ENCODE results near the gene RAPGEF1. TPM values are rescaled to one million over a fixed set of nuclear protein-coding genes. Genes with fewer than 3 reads are reported as not detected.

Gene RAPGEF1
- polyA plus RNA-seq, 2 of the 4 experiments (the other 2 are of a cell fraction), result 21.6 to 27.7 TPM

DNA sequence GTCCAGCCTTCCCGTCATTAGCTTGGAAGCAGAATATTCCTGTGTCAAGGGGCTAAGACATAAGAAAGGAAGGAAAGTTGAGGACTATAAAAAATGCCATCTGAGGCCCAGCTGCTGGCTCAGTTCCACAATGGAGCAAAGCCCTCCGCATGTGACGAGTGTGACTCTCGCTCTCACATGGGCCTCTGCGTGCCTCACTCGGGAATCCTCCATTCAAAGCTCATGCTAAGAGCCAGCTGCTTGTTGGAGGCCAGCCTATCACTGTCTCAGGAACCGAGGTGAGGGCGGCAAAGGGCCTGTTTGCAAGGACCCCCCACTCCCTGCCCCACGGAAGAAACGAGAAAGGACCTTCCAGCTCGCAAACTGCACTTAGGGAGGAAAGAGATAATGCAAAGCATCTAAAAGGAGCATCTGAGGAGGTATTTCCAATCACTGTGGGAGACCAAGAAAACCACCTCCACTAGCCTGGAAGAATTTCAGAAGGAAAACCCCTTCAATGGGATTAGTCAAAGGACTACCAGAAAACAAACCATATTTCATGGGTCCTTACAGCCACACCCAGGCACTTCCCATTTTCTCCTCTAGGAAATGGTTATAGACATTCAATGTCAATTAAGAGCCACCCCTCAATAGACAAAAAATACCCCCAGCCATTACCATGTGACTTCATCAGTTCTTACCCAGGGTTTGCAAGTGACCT is 99.3 kb downstream of the RAPGEF1 start:
- TF ChIP-seq, protein P1, sequence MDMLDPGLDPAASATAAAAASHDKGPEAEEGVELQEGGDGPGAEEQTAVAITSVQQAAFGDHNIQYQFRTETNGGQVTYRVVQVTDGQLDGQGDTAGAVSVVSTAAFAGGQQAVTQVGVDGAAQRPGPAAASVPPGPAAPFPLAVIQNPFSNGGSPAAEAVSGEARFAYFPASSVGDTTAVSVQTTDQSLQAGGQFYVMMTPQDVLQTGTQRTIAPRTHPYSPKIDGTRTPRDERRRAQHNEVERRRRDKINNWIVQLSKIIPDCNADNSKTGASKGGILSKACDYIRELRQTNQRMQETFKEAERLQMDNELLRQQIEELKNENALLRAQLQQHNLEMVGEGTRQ (IDR thresholded peaks at IDR 0.05), result no peak
- TF ChIP-seq EP300 (IDR thresholded peaks at IDR 0.05) (no peak), EHF (CRISPR knock-in tag; IDR thresholded peaks at IDR 0.05) (no peak), MAFK (IDR thresholded peaks at IDR 0.05; ENCODE audit: partially characterized antibody) (no peak), JUN (IDR thresholded peaks at IDR 0.05) (no peak), HEYL (CRISPR knock-in tag; IDR thresholded peaks at IDR 0.05) (no peak), JUNB (IDR thresholded peaks at IDR 0.05) (no peak), CHD2 (IDR thresholded peaks at IDR 0.05; ENCODE audit: low read length, partially characterized antibody) (no peak), TP53 (CRISPR knock-in tag; IDR thresholded peaks at IDR 0.05) (no peak), PHF8 (IDR thresholded peaks at IDR 0.05; ENCODE audit: borderline replicate concordance, low read depth) (no peak), HDAC2 (IDR thresholded peaks at IDR 0.05) (no peak), SMC3 (IDR thresholded peaks at IDR 0.05) (no peak), HOXB13 (CRISPR knock-in tag; IDR thresholded peaks at IDR 0.05; ENCODE audit: low read depth) (no peak), NPAS2 (CRISPR knock-in tag; IDR thresholded peaks at IDR 0.05; ENCODE audit: borderline replicate concordance) (no peak), KDM5A (IDR thresholded peaks at IDR 0.05) (no peak), HOXB5 (CRISPR knock-in tag; IDR thresholded peaks at IDR 0.05) (no peak)
- TF ChIP-seq, protein P2, sequence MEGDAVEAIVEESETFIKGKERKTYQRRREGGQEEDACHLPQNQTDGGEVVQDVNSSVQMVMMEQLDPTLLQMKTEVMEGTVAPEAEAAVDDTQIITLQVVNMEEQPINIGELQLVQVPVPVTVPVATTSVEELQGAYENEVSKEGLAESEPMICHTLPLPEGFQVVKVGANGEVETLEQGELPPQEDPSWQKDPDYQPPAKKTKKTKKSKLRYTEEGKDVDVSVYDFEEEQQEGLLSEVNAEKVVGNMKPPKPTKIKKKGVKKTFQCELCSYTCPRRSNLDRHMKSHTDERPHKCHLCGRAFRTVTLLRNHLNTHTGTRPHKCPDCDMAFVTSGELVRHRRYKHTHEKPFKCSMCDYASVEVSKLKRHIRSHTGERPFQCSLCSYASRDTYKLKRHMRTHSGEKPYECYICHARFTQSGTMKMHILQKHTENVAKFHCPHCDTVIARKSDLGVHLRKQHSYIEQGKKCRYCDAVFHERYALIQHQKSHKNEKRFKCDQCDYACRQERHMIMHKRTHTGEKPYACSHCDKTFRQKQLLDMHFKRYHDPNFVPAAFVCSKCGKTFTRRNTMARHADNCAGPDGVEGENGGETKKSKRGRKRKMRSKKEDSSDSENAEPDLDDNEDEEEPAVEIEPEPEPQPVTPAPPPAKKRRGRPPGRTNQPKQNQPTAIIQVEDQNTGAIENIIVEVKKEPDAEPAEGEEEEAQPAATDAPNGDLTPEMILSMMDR (IDR thresholded peaks at IDR 0.05), result no peak
- TF ChIP-seq, protein P3, sequence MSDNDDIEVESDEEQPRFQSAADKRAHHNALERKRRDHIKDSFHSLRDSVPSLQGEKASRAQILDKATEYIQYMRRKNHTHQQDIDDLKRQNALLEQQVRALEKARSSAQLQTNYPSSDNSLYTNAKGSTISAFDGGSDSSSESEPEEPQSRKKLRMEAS (IDR thresholded peaks at IDR 0.05), result no peak
- TF ChIP-seq, protein P4, sequence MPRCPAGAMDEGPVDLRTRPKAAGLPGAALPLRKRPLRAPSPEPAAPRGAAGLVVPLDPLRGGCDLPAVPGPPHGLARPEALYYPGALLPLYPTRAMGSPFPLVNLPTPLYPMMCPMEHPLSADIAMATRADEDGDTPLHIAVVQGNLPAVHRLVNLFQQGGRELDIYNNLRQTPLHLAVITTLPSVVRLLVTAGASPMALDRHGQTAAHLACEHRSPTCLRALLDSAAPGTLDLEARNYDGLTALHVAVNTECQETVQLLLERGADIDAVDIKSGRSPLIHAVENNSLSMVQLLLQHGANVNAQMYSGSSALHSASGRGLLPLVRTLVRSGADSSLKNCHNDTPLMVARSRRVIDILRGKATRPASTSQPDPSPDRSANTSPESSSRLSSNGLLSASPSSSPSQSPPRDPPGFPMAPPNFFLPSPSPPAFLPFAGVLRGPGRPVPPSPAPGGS (IDR thresholded peaks at IDR 0.05), result no peak
- TF ChIP-seq, protein P5, sequence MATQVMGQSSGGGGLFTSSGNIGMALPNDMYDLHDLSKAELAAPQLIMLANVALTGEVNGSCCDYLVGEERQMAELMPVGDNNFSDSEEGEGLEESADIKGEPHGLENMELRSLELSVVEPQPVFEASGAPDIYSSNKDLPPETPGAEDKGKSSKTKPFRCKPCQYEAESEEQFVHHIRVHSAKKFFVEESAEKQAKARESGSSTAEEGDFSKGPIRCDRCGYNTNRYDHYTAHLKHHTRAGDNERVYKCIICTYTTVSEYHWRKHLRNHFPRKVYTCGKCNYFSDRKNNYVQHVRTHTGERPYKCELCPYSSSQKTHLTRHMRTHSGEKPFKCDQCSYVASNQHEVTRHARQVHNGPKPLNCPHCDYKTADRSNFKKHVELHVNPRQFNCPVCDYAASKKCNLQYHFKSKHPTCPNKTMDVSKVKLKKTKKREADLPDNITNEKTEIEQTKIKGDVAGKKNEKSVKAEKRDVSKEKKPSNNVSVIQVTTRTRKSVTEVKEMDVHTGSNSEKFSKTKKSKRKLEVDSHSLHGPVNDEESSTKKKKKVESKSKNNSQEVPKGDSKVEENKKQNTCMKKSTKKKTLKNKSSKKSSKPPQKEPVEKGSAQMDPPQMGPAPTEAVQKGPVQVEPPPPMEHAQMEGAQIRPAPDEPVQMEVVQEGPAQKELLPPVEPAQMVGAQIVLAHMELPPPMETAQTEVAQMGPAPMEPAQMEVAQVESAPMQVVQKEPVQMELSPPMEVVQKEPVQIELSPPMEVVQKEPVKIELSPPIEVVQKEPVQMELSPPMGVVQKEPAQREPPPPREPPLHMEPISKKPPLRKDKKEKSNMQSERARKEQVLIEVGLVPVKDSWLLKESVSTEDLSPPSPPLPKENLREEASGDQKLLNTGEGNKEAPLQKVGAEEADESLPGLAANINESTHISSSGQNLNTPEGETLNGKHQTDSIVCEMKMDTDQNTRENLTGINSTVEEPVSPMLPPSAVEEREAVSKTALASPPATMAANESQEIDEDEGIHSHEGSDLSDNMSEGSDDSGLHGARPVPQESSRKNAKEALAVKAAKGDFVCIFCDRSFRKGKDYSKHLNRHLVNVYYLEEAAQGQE (IDR thresholded peaks at IDR 0.05), result no peak
- Histone ChIP-seq H3K4me2 (no peak overlapping the region), H3K4me1 (peaks cover 11% of the 10 kb centered on the region), H3K27ac (no peak overlapping the region), H3K9me3 (no peaks in the 10 kb centered on the region), H3K4me3 (no peak overlapping the region)
- CTCF ChIA-PET, result interaction anchor here (0.9 to 9.5 kb wide), 6 partner anchors 8 to 100 kb away, joined by 3 to 68 read pairs (median 4); partner anchors contain the start of gene RAPGEF1
- POLR2A ChIA-PET, result no interaction called here
- WGBS (ENCODE audit: missing lambda C conversion rate), result 94% methylated on average over 11 of the region's 11 CpGs
- no peak for FAIRE-seq
- no peak for ATAC-seq
- no peak for DNase-seq (ENCODE audit: low read depth in 1 of 2, low spot score in 1 of 2)
